A549 (cell line): ENCODE results near the gene BHLHE23.

Experiments
- CTCF ChIP-seq: fragments of >200 bp; sonication (Bioruptor Twin); formaldehyde crosslinking; IDR thresholded peaks from 3 replicates; pipeline ENCODE4 v1.5.1; 2016
- EP300 ChIP-seq, 2 experiments: fragments of >200 bp; sonication (Bioruptor Twin); formaldehyde crosslinking; IDR thresholded peaks; 2 replicates in 1 of 2; 3 replicates in 1 of 2; pipeline ENCODE4 v1.6.1; 2016 to 2017
- POLR2AphosphoS2 ChIP-seq: conservative IDR thresholded peaks from 2 replicates; pipeline ENCODE4 v1.6.1; 2012; ENCODE audit warnings: low read length, improper control_type of control experiment, inconsistent platforms
- RCOR1 ChIP-seq: fragments of 150-350 bp; IDR thresholded peaks from 2 replicates; pipeline ENCODE4 v1.6.1; 2014; ENCODE audit warnings: antibody characterized with exemption, low read length, low read depth
- REST ChIP-seq: fragments of 200-600 bp; sonication (generic); IDR thresholded peaks from 2 replicates; pipeline ENCODE4 v1.6.1; 2016; ENCODE audit warnings: antibody characterized with exemption, mild to moderate bottlenecking, moderate library complexity

- TF ChIP-seq POLR2AphosphoS2 (no peak), REST (no peak), RCOR1 (no peak), EP300 (IDR thresholded peaks at IDR 0.05) (no peak), CTCF (no peak)
Measured at GRCh38 chr20:62971211-62971949, 35.4 kb downstream of the BHLHE23 start.
